ENCODE data around the gene RASA3. TPM values are rescaled to one million over a fixed set of nuclear protein-coding genes. Genes with fewer than 3 reads are reported as not detected.

RASA3 gene
- total RNA-seq, 2 donors from 2014 or later = 39.4 to 44.1 TPM

DNA sequence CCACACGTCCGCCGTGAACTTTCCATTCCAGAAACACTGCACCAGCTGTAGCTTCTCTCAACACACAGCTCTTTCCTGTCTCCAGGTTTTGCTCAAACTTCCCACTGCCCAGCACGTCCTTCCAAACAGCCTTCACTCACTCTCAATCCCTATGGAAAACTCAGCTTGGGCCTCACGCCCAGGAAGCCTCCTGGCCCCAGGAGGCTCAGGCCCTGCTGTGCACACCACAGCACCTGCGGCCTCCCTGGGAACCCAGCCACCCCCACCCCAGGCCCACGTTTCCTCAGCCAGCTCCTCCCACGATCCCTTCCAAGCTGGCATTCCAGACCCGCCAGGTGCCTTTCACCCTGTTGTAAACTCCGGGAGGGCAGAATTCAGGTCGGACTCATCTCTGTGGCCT, 193.7 kb downstream of the RASA3 start:
- no peak for DNase-seq (ENCODE audit: low spot score in 2 of 2)
- H3K36me3 Mint-ChIP-seq = no peaks in the 10 kb centered on the region
- no peaks in the 10 kb centered on the region for H3K9me3 Mint-ChIP-seq
- H3K27ac Mint-ChIP-seq = peak overlapping the region; percentile 15 to 68
- ATAC-seq = no peak

GRCh38 chr13:113938246-113938645, 194.2 kb downstream of the RASA3 start:
- Mint-ChIP-seq H3K36me3 (no peaks in the 10 kb centered on the region), H3K9me3 (no peaks in the 10 kb centered on the region), H3K27ac (peak overlapping the region in 1 of 2 donors; percentile 15)
- DNase-seq (ENCODE audit: low spot score in 2 of 2) = no peak
- no peak for ATAC-seq

GRCh38 chr13:113937527-113938180, 194.8 kb downstream of the RASA3 start:
- Mint-ChIP-seq H3K9me3 (no peaks in the 10 kb centered on the region), H3K27ac (peak overlapping the region in 1 of 2 donors; percentile 5), H3K36me3 (no peaks in the 10 kb centered on the region)
- DNase-seq (ENCODE audit: low spot score in 2 of 2) (no peak), ATAC-seq (no peak)

GRCh38 chr13:113937073-113937472, 195.3 kb downstream of the RASA3 start:
- no peaks in the 10 kb centered on the region for H3K9me3 Mint-ChIP-seq
- H3K27ac Mint-ChIP-seq = peak overlapping the region in 1 of 2 donors; percentile 5
- no peak for ATAC-seq
- no peaks in the 10 kb centered on the region for H3K36me3 Mint-ChIP-seq
- no peak for DNase-seq (ENCODE audit: low spot score in 2 of 2)

DNA sequence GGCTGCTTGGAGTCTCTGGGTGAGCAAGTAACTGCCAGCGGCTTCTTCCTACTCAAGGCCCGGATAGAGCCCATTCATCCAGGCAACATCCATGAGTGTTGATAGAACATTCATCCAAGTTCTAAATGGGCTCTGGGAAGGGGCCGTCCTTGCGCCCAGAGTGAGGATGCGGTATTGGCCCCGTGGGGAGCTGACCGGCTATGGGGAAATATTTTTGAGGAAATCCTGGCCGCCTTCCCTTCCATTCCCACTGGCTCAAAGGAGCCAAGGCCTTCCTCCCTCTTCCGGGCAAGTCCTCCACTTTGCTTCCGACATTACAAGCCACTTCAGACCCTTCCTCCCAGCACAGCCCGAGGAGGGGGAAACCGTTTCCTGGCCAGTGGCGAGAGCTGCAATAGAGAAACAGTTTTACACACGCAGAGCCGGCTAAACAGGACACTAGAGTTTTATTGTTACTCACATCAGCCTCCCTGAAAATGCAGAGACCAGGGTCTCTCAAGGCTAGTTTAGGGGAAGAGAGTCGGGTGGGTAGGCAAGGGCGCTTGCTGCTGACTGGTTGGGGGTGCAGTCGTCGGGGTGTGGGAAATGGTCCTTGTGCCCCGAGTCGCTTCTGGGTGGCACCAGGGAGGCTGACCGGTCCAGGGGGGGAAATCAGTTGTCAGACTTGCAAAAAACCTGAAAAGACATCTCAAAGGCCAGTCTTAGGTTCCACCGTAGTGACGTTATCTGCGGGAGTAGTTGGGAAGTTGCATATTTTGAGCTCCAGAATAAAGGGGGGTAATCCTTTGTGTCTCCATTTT, 196.1 kb downstream of the RASA3 start:
- Mint-ChIP-seq H3K27ac (peak overlapping the region in 1 of 2 donors; percentile 72), H3K36me3 (no peaks in the 10 kb centered on the region), H3K9me3 (no peaks in the 10 kb centered on the region)
- DNase-seq (ENCODE audit: low spot score in 2 of 2) (no peak), ATAC-seq (no peak)

- peak in 1 of 2 donors; percentile 20 for DNase-seq (ENCODE audit: low spot score in 2 of 2)
- H3K36me3 Mint-ChIP-seq = no peaks in the 10 kb centered on the region
- no peak for ATAC-seq
- H3K9me3 Mint-ChIP-seq = no peaks in the 10 kb centered on the region
- H3K27ac Mint-ChIP-seq = peak overlapping the region in 1 of 2 donors; percentile 68
Observed at GRCh38 chr13:113935001-113935844, 197.2 kb downstream of the RASA3 start.

- Mint-ChIP-seq H3K36me3 (no peaks in the 10 kb centered on the region), H3K9me3 (no peaks in the 10 kb centered on the region), H3K27ac (no peak overlapping the region)
- DNase-seq (ENCODE audit: low spot score in 2 of 2) (peak in 1 of 2 donors; percentile 35), ATAC-seq (no peak)
Observed at GRCh38 chr13:113934576-113934975, 197.8 kb downstream of the RASA3 start.

- no peaks in the 10 kb centered on the region for H3K36me3 Mint-ChIP-seq
- H3K9me3 Mint-ChIP-seq = no peaks in the 10 kb centered on the region
- DNase-seq (ENCODE audit: low spot score in 2 of 2) (peak in 1 of 2 donors; percentile 23), ATAC-seq (no peak)
- no peak overlapping the region for H3K27ac Mint-ChIP-seq
Observed at GRCh38 chr13:113933901-113934300, 198.5 kb downstream of the RASA3 start.

GRCh38 chr13:113931841-113932459, 200.5 kb downstream of the RASA3 start:
- no peaks in the 10 kb centered on the region for H3K36me3 Mint-ChIP-seq
- DNase-seq (ENCODE audit: low spot score in 2 of 2) = peak in 1 of 2 donors; percentile 38
- no peak for ATAC-seq
- H3K27ac Mint-ChIP-seq = peak overlapping the region in 1 of 2 donors; percentile 32
- H3K9me3 Mint-ChIP-seq = no peaks in the 10 kb centered on the region

DNA sequence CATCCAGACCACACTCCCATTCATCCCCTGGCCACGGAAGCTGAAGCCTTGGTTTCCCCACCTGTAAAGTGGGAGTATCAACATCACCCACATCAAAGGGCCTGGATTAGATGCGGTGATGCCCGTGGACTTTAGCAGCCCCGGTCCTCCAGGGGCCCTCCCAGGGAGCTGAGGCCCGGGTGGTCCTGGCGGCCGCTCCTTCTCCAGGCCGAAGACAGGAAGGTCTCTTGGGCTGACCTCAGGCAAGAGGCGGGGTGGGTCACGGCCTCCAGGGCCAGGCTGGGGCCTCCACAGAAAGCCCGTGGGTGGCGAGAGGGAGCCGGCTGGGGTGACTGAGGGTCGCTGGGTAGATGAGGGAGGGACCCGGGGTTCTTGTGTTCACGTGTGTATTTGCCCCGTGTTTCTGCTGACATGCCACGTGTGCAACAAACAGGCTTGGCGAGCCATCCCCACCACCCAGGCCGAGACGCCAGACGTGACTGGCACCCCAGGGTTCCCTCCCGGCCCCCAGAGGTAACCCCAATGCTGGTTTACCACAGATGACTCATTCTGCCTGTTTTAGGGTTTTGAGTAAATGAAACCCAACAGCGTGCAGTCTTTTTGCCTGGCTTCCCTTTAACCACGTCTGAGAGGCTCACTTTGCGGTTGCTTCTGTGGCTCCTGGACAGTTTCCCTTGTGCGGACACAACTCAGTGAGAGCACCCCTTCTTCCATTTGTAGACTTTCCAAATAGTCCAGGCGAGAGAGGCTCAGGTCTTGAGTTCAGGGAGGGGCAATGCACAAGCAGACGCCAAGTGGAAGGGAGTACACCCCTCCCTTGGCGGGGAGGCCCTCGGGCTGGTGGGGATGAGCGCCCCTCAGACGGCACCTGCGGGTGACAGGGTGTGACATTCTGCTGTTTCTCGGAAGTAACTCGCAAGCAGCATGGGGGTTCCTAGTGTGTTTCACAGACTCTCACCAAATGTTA, 201.5 kb downstream of the RASA3 start:
- DNase-seq (ENCODE audit: low spot score in 2 of 2) = peak; percentile 40 to 55
- Mint-ChIP-seq H3K27ac (no peak overlapping the region), H3K9me3 (no peaks in the 10 kb centered on the region), H3K36me3 (no peaks in the 10 kb centered on the region)
- ATAC-seq = peak; percentile 78 to 82

GRCh38 chr13:113929628-113930615, 202.5 kb downstream of the RASA3 start:
- Mint-ChIP-seq H3K9me3 (no peaks in the 10 kb centered on the region), H3K27ac (no peak overlapping the region), H3K36me3 (no peaks in the 10 kb centered on the region)
- DNase-seq (ENCODE audit: low spot score in 2 of 2) (peak in 1 of 2 donors; percentile 37), ATAC-seq (no peak)

DNA sequence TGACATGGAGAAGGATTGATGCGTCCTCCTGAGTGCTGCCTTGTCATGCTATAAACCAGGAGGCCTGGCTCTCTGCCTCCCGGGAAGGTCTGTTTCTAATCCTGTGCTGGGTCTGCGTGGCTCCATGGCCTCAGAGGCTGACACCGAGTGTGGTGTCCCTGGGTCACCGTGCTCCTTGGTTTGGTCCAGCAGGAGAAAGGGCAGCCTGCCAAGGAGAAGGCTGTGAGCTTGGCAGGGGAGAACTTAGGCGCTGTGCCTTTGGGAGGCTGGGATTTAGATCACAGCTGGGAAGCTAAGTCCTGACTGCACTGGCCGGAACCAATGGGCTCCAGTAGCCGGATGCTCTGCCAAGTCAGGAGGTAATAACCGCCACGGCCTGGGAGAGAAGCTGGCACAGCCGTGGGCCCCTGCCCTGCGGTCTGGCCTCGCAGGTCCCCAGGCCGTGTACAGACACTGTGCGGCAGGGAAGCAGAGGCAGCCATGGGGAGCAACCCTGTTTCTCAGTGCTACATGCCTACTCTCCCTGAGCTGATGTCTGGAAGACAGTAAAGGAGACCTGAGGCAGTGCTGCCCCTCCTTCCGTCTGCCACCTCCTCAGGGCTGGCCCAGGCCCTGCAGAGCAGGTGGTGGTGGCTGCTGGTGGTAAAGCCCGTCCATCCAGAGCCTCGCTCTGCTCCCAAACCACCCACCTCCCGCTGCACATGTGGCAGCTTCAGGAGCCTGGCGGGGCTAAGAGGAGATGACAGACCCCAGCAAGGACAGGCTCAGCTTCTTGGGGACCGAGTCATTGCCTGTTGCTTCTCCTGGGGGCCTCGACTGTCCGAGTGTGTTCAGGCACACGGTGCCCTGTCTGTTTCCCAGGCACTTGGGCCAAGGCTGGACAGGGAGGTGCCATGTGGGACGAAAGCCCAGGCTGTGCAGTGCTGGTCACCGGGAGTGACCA, 203.5 kb downstream of the RASA3 start:
- no peaks in the 10 kb centered on the region for H3K9me3 Mint-ChIP-seq
- H3K36me3 Mint-ChIP-seq = no peaks in the 10 kb centered on the region
- peak in 1 of 2 donors; percentile 33 for DNase-seq (ENCODE audit: low spot score in 2 of 2)
- ATAC-seq = no peak
- H3K27ac Mint-ChIP-seq = no peak overlapping the region

All from activated naive CD4-positive, alpha-beta T cell treated with anti-CD3 and anti-CD28 coated beads, Interleukin-2, amount 50 U/mL, for 72 hours (primary cell).